ENCODE results near the gene RNF212. TPM values are rescaled to one million over a fixed set of nuclear protein-coding genes. Genes with fewer than 3 reads are reported as not detected.

RNF212 gene
- total and polyA plus RNA-seq, 2 donors (not counting 3 experiments of a cell fraction or from before 2014, with no cell fraction given): 2.3 to 2.8 TPM

- Histone ChIP-seq H3K27ac (ENCODE audit: insufficient read depth, low read depth, low read length) (no peak overlapping the region), H3K4me1 (ENCODE audit: control insufficient read depth, extremely low read depth, insufficient read depth, low read length) (no peaks in the 10 kb centered on the region), H3K9ac (replicated peaks; ENCODE audit: extremely low read depth, insufficient read depth, low read length) (no peak overlapping the region), H2AFZ (ENCODE audit: low read depth, low read length) (no peak overlapping the region), H3K4me2 (ENCODE audit: insufficient read depth, low read length) (no peak overlapping the region), H4K20me1 (replicated peaks; ENCODE audit: control insufficient read depth, extremely low read depth, insufficient read depth, low read length) (no peaks in the 10 kb centered on the region), H3K4me3 (replicated peaks in 1 of 3; ENCODE audit: insufficient read depth in 1 of 3, low read depth in 1 of 3, low read length in 3 of 3) (no peak overlapping the region), H3K79me2 (ENCODE audit: control insufficient read depth, insufficient read depth, low read length) (no peaks in the 10 kb centered on the region), H3K36me3 (ENCODE audit: control insufficient read depth in 2 of 2, extremely low read depth in 1 of 2, insufficient read depth in 2 of 2, low read length in 2 of 2) (no peaks in the 10 kb centered on the region), H3K27me3 (ENCODE audit: control insufficient read depth in 2 of 2, insufficient read depth in 2 of 2, low read length in 2 of 2) (no peaks in the 10 kb centered on the region), H3K9me1 (replicated peaks; ENCODE audit: control insufficient read depth, extremely low read depth, insufficient read depth, low read length) (no peaks in the 10 kb centered on the region), H3K9me3 (replicated peaks; ENCODE audit: control insufficient read depth, insufficient read depth, low read length) (no peaks in the 10 kb centered on the region)
- dilution Hi-C loops (cut with MboI; ENCODE audit: extremely low pct_ligation_motif_present, low sequenced_read_pairs): no loop called here
- no TSS peak for BruUV-seq (replicated peaks)
- ChIA-PET POLR2A (no interaction called here), CTCF (no interaction called here)
- DNase-seq (ENCODE audit: low read depth, low spot score): no peak
- TF ChIP-seq FOS (IDR thresholded peaks at IDR 0.05; ENCODE audit: borderline replicate concordance, insufficient read depth, low read length) (no peak), JUN (IDR thresholded peaks at IDR 0.05; ENCODE audit: borderline replicate concordance, insufficient read depth, insufficient read length, low read depth) (no peak), GATA2 (IDR thresholded peaks at IDR 0.05; ENCODE audit: insufficient read depth, insufficient read length, low read depth, low read length) (no peak), EZH2 (IDR thresholded peaks at IDR 0.05; ENCODE audit: borderline replicate concordance, low read depth, low read length, severe bottlenecking) (no peak), POLR2A (IDR thresholded peaks at IDR 0.05; ENCODE audit: low read depth, low read length) (no peak), MYC (IDR thresholded peaks at IDR 0.05; ENCODE audit: low read depth, low read length) (no peak), POLR2AphosphoS5 (IDR thresholded peaks at IDR 0.05; ENCODE audit: insufficient read depth, low read depth, low read length) (no peak)
- TF ChIP-seq, protein P1, sequence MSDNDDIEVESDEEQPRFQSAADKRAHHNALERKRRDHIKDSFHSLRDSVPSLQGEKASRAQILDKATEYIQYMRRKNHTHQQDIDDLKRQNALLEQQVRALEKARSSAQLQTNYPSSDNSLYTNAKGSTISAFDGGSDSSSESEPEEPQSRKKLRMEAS (IDR thresholded peaks at IDR 0.05; ENCODE audit: insufficient read depth, insufficient read length): no peak
- TF ChIP-seq, protein P2, sequence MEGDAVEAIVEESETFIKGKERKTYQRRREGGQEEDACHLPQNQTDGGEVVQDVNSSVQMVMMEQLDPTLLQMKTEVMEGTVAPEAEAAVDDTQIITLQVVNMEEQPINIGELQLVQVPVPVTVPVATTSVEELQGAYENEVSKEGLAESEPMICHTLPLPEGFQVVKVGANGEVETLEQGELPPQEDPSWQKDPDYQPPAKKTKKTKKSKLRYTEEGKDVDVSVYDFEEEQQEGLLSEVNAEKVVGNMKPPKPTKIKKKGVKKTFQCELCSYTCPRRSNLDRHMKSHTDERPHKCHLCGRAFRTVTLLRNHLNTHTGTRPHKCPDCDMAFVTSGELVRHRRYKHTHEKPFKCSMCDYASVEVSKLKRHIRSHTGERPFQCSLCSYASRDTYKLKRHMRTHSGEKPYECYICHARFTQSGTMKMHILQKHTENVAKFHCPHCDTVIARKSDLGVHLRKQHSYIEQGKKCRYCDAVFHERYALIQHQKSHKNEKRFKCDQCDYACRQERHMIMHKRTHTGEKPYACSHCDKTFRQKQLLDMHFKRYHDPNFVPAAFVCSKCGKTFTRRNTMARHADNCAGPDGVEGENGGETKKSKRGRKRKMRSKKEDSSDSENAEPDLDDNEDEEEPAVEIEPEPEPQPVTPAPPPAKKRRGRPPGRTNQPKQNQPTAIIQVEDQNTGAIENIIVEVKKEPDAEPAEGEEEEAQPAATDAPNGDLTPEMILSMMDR (IDR thresholded peaks at IDR 0.05; ENCODE audit: extremely low read depth in 1 of 2, insufficient read depth in 1 of 2, low read depth in 1 of 2, low read length in 2 of 2): no peak
- intact Hi-C loops (cut with micrococcal nuclease): no loop called here
- no peak for FAIRE-seq
Measured at GRCh38 chr4:1096841-1097240, 16.5 kb downstream of the RNF212 start.
